Right kidney (tissue), 1 donor: ENCODE measurements around the gene MOV10L1.
"Not testable (repeated sequence)": the region's sequence is repeated elsewhere in the genome, so short reads cannot be mapped to it uniquely, and the experiment has no call there.

Experiments used
- DNase-seq: peaks from one replicate; pipeline ENCODE4 v3.0.0-alpha.2; 2016

MOV10L1 gene

DNA sequence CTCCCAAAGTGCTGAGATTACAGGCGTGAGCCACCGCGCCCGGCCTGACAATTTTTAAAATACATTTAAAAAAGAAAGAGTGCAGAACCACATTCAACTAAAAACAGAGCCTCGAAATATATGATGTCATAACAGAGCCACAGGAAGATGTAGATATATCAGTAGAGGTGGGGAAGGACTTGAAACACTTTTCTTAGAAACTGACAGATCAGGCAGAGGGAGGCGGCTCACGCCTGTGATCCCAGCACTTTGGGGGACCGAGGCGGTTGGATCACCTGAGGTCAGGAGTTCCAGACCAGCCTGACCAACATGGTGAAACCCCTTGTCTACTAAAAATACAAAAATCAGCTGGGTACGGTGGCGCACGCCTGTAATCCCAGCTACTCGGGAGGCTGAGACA, 11.6 kb upstream of the MOV10L1 start:
- no peak for DNase-seq

- DNase-seq, result no peak
These were observed 11.0 kb upstream of the MOV10L1 start for GRCh38 chr22:50078761-50079160.

DNA sequence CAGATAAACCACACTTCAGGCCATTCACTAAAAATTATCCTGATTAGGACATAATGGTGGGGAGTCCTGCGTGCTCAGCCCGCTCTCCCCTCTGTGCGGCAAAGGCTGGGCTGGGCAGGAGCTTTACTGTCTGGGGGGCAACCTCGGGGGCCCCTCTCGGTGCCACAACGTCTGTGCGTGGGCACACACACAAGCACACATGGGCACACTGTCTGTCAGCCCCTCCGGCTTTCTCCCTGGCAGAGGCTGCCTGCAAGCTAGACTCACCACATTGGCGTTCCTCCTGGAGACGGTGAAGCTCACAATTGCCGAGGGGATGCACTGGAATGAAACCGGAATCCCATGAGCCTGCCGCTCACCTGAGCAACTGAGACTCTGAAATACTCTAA, 9.7 kb upstream of the MOV10L1 start:
- no peak for DNase-seq

DNA sequence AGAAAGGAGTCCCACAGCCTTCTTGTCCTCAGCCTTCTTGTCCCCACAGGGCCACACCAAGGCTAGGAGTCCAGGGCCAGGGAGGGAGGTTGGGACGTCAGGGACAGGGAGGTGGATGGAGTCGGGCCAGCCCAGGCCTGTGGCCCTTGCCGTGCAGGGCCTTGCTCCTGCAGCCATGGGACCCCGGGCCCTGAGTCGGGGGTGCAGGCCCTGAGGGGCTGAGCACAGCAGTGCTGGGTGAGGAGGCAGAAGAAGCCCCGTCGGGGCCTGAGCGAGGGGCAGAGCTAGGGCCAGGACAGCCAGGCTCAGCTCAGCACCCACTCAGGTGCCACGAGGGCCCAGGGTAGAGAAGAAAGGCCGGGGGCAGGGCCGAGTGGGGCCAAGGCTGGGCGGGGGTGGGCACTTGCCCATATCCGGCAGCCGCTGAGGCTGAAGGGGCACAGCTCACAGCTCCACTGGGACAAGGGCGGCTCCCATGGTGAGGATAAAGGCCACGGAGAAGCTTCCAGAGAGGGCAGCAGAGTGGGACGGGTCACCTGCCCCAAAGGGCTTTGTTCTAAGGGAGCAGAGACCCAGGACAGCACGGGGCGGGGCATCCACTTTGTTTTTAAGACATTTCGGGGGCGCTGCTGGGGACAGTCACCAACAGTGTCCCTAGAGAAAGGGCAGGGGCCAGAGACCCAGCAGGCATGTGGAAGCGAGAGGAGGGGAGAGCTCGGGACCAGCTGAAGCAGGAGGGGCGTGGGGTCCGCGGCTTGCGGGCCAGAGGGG, 8.2 kb upstream of the MOV10L1 start:
- DNase-seq, result no peak

DNA sequence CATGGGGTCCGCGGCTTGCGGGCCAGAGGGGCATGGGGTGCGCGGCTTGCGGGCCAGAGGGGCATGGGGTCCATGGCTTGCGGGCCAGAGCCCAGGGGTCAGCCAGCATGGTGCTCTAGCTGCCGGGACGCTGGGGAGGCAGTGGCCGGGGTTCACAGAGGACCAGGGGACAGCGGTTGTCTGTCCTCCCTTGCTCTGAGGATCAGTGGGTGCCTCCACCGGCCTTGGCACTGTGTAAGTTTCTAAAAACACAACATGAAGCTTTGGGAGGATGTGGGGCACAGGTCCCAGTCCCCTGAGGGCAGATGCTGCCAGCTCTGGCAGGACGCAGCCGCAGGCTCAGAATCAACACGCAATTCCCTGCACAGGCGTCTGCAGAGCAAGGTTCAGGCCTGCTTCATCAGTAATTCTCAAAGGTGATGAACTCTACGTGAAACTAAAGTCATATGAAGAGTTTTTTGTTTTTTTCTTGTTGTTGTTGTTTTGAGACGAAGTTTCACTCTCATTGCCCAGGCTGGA, 7.5 kb upstream of the MOV10L1 start:
- no peak for DNase-seq

- no peak for DNase-seq
These were observed 6.8 kb upstream of the MOV10L1 start for GRCh38 chr22:50082961-50083461.

DNA sequence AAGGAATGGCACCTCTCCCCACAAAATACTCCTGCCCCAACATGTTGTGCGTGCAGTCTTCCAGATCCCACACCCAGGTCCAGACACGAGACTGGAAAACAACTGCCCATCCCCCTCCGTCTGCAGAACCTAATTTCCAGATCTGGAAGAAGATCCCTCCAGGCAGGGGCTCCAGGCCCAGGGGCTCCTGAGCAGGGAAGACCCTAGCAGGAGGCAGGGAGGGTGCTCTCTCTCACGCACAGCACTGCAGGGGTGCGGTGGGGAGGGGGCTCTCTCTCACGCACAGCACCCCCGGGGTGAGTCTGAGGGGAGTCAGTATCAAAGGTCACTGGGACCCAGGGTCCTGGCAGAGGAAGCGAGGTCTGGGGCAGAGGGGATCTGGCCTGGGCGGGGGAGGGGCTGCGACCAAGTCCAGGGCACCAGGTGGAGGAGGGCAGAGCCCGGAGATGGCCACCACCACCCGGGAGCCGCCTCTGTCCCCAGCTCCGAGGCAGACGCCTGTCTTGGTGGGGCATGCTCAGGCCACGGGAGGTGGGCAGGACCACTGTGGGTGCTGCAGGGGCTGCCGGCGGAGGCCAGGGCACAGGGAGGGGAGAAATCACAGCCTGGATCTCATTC, 6.2 kb upstream of the MOV10L1 start:
- no peak for DNase-seq

- DNase-seq, result no peak
These were observed 5.7 kb upstream of the MOV10L1 start for GRCh38 chr22:50084080-50084477.

- no peak for DNase-seq
These were observed 5.2 kb upstream of the MOV10L1 start for GRCh38 chr22:50084614-50085021.

DNA sequence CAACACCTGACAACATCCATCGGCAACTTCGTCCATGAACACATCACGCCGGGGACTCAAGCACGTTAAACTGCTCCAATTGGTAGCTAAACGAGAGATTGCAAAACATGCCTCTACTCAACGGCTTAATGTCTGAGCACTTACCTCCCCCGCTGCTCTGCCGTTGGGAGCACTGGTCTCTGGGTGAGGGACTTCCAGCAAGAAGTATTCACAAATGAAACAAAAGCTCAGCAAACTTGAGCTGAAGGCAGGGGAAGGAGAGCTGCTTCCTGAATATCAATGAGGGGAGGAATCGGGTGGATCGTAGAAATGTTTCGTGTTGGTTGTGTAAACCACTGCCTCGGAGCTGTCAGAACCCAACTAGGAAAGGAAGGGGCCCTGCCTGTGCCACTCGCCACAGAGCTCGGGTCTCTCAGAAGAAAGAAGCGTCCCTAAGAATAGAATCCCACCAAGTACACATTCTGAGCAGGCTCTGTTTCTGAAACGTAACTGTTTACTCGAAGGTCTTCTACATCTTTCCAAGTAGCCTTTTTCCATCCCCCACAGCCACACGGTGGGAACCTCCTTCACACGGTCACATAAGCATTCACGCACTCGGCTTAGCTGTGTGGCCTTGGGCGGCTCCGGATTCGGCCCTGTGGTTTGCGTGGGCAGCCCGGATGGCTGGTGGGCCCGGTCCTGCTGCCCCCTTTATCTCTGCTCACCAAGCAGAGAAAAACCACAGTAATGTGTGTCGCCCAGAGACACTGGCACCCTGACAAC, 4.4 kb upstream of the MOV10L1 start, which contains the start of gene MLC1:
TSS of gene MLC1 (minus strand) at position 216 of the 762 bp plus-strand sequence. CDS start 524 bp downstream, outside the sequence.
- no peak for DNase-seq

- DNase-seq, result no peak
These were observed 3.3 kb upstream of the MOV10L1 start for GRCh38 chr22:50086526-50086925.

DNA sequence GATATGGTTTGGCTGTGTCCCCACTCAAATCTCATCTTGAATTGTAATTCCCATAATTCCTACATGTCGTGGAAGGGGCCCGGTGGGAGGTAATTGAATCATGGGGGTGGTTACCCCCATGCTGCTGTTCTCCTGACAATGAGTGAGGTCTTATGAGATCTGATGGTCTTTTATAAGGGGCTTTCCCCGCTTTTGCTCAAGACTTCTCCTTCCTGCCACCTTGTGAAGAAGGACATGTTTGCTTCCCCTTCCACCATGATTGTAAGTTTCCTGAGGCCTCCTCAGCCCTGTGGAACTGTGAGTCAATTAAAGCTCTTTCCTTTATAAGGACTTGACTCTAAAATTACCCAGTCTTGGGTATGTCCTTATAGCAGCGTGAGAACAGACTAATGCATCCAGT, 2.8 kb upstream of the MOV10L1 start:
- DNase-seq, result not testable (repeated sequence)

DNA sequence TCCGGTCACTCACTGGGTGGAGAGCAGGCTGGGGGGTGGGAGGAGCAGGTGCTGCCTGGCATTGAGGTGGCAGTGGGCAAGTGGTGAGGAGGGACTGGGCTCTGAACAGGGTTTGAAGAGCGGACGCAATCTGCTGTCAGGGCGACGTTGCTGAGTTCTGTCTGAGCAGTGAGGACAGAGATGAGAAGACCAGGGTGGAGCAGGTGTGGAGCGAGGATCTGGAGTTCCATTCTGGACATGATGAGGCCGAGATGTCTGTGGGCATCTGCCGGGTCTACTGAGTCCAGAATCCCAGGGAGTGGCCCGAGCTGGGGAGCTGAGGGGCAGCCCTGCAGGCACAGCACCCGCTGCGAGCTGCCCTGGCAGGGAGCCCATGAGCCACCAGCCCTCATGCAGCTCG, 2.2 kb upstream of the MOV10L1 start:
- no peak for DNase-seq

DNA sequence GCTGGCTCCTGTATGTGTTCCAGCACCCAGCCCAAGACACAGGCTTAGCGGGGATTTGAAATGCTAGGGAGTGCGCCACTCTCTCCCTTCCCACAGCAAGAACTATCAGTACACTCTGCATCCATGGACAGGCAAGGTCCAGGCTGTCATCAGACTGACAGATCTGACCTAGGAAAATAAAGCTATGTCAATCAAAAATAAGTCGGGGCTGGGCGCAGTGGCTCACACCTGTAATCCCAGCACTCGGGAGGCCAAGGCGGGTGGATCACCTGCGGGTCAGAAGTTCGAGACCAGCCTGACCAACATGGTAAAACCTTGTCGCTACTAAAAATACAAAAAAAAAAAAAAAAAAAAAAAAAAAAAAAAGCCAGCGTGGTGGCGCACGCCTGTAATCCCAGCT, 1.7 kb upstream of the MOV10L1 start:
- no peak for DNase-seq

- DNase-seq, result no peak
These were observed 575 bp upstream of the MOV10L1 start for GRCh38 chr22:50089231-50089630.

- DNase-seq, result no peak
These were observed 557 bp downstream of the MOV10L1 start for GRCh38 chr22:50090412-50090714.

GRCh38 chr22:50091092-50091768, 1.4 kb downstream of the MOV10L1 start:
- no peak for DNase-seq

GRCh38 chr22:50092342-50092741, 2.5 kb downstream of the MOV10L1 start:
- no peak for DNase-seq

DNA sequence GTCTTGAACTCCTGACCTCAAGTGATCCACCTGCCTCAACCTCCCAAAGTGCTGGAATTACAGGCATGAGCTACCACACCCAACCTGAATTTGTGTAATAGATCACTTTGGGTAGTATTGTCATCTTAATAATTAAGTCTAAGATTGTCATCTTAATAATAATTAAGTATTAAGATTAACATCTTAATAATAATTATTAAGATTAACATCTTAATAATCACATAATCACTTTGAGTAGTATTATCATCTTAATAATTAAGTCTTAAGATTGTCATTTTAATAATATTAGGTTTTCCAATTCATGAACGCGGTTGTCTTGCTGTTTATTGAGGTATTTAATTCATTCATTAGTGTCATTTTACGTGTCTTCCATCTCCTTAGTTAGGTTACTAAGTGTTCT, 8.2 kb downstream of the MOV10L1 start:
- DNase-seq, result no peak

- DNase-seq, result no peak
These were observed 12.2 kb downstream of the MOV10L1 start for GRCh38 chr22:50101870-50102565.

GRCh38 chr22:50102946-50103345, 13.1 kb downstream of the MOV10L1 start:
- DNase-seq, result no peak

DNA sequence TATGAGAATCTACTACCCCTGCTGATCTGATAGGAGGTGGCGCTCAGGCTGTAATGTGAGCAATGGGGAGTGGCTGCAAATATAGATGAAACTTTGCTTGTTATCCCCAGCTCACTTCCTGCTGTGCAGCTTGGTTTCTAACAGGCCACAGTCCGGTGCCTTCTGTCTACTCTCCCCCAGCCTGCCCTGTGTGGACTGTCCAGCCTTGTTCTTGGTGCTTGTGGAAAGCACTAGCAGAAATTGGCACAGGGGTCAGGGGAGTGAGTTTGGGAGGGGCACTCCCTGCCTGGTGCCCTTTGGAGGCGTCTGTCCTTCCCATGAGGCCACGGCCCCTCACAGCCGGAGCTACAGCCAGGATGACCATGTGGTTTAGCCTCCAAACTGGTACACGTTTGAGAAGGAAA, 14.3 kb downstream of the MOV10L1 start:
- DNase-seq, result no peak
